HG03565 (cell line): ENCODE measurements around the gene EZH1.

ENCODE experiments used
- ATAC-seq: cut with Tn5 transposase; IDR thresholded peaks from one replicate; pipeline ENCODE4 v1.9.1; 2021; ENCODE audit warnings: mild to moderate bottlenecking, moderate library complexity; ENCODE audit not compliant: unreplicated experiment

Gene EZH1

GRCh38 chr17:42725143-42725542, 19.7 kb downstream of the EZH1 start:
- no peak for ATAC-seq

- no peak for ATAC-seq
These were observed 21.2 kb downstream of the EZH1 start for GRCh38 chr17:42723636-42724035.

DNA sequence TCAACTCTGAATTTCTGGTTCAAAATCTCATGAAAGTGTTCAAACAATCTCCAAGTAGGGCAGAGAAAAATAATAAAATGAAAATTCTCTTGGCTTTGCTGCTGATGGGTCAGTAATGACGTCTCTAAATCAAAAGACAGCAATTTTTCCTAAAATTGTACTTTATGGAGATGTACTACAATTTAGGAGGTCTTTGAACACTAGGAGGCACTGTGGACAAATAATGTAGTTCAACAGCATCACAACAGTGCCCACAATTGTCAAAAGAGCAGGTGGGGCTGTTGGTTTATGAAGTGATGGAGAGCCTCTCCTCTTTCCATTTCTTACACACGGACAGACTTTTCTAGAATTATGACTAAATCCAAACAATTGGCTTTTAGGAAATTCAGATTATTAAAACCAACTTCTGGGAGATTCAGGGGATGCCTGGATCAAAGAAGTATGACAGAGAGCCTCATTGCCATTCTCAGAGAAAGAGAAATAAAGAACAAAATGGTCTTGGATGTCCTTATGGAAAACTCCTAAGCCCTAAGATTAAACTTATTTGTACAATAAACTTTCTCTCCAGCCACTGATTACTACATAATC, 23.8 kb downstream of the EZH1 start:
- no peak for ATAC-seq

DNA sequence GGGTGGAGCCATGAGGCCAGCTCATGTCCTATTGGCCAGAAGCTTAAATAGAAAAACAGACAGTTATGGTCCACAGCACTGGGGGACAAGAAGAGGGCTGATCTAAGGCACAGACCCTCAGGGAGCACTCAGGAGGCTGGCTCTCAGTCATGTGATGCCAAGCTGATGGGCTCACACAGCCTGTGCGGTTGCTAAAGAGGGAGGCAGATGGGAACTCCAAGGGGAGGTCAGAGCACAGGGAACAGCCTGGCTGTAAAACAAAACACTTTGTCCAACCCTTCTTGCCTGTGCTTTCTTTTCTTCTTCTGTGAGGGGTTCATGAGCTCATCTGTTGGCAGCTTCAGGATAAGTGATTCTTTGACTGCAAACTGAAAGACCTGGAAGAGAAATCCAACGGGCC, 35.3 kb downstream of the EZH1 start:
- ATAC-seq = no peak

DNA sequence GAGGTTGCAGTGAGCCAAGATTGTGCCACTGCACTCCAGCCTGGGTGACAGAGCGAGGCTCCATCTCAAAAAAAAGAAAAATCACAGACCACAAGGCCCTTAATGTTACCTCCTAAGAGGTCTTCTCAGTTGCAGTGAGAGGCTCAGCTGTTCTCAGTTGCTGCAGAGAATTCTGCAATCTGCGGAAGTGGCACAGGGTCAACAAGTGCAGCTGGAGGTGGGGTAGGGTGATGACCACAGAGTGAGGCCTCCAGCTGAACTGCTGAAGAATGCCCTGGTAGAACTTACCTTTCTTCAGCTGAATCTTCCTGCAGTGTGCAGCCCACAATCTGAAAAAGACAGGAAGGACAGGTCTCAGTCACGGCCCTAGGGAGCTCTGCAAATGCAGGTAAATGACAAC, 36.3 kb downstream of the EZH1 start:
- ATAC-seq = no peak

DNA sequence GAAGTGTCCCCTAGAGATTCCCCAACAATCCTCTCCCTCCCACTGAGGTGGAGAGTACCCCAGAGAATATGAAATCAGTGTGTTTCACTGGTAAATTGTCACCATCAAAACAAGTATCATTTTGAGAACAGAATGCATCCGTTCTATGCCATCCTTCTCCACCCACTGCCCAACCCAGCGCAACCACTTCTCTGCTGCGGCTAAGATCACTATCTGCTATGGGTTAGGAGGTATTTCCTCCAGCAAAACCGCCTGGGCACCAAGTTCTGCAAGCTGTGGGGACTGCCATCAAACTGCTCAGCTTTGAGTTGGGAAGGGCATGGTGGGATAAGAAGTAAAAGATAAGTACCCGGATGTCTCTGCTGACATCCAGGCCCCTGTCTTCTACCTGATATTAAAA, 38.1 kb downstream of the EZH1 start:
- ATAC-seq = no peak

GRCh38 chr17:42704837-42705494, 39.9 kb downstream of the EZH1 start:
- ATAC-seq = peak; percentile 64

DNA sequence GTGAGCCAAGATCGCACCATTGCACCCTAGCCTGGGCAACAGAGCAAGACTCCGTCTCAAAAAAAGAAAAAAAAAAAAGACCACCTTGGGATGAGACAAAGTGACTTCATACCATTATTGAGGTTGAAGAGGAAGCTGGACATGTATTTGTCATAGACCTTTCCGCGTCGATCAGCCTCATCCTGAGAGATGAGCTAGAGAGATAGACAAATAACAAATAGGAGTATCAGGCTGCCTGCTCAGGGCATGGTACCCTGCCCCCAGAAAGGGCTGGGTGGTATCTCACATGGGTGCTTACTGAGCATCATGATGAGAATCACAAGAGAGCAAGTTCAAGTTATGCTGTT, 40.4 kb downstream of the EZH1 start:
- peak; percentile 17 for ATAC-seq

GRCh38 chr17:42702446-42702845, 42.4 kb downstream of the EZH1 start:
- no peak for ATAC-seq

DNA sequence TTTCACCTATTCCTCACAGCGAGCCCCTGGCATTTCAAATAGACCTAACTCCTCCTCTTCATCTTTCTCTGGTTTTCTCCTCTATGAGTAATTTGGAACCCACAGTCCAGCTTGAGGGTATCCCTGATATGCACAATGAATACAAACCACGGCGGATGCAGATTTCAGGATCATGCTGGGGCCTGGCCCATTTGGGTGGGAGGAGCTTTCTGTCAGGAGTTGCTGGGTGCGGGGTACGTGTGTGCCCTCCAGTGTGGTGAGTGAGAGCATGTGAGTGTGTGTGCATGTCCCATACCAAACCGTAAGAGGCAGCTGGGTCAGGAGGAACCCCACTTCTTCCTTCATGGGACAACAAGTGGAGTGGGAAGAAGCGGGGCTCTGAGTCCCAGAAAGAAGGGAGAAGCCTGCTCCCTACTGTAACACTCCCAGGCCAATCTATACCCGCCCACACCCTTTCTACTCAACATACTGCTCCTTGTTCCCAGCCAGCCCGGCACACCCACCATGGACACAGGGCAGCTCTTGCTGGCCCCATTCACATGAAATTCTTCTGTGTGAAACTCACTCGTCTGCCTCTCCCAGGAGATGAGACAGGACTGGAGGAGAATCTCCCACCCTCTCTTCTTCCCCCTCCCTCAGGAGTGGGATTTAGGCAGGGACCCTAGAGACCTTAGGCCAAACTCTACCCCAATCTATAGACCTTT, 44.1 kb downstream of the EZH1 start:
- no peak for ATAC-seq

DNA sequence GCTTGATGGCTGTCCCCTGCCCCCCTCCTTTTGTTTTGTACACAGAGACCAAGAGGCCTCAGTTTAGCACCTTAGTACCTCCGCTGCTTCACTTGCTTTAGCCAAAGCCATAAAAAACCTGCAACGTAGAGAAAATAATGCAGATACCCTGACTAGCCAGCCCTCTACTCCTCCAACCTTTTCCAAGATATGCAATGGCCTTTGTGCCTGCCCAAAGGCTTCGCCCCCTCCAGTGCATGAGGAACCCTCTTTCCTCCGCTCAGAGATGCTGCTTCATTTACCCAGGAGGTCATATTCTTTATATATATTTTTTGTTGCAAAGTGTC, 45.5 kb downstream of the EZH1 start:
- ATAC-seq = no peak

DNA sequence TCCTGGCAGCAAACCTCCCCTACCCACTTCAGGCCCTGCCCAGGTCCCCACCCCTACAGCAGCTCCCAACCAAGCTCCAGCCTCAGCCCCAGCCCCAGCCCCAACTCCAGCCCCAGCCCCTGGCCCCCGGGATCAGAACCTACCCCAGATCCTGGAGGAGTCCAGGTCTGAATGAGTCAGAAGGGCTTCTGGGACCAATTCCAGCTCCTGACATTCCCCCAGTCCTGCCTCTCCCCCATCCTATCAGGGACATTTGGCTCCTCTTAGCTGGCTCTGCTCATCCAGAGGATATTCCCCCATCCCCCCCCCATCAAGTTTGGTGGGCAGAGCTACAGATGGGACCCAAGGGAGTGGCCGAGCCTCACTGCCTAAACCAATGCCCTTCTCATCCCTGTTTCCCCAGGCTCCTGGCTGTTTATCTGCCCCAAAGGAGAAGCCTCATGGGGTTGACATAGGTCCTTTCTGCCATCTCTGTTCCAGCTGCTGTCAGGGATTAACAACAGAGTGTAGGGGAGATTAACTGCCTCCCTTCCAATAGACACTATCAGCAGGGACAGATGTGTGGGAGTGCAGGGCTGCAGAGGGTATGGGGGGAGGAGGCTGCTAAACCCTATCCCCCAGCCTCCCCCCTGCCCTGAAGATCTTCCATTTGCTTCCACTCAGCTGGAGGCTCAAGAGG, 46.0 kb downstream of the EZH1 start:
- ATAC-seq = no peak

- ATAC-seq = no peak
These were observed 47.6 kb downstream of the EZH1 start for GRCh38 chr17:42697108-42697811.

DNA sequence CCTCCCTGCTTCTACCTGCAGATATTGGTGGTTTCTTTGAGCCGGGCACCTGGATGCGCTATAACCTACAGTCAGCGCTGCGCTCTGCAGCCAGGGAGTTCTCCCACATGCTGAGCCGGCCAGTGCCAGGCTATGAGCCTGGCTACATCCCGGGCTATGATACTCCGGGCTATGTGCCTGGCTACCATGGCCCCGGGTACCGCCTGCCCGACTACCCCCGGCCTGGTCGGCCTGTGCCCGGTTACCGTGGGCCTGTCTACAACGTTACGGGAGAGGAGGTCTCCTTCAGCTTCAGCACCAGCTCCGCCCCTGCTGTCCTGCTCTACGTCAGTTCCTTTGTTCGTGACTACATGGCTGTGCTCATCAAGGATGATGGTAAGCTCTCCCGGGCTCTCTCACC, 49.3 kb downstream of the EZH1 start:
- ATAC-seq = no peak

DNA sequence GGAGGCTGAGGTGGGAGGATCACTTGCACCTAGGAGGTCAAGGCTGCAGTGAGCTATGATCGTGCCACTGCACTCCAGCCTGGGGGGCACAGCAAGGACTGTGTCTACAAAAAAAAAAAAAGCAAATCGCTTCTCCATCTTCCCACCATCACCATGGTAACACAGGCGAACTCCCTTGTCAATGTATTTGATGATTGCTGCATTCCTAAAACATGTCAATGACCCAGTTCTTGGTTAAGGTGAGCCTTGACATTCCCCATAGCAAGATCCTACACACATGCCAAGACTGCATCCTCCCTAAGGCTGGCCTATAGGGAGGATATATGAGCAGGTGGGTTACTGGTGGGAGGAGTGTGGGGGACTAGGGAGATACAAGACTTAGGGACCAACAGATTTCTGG, 50.3 kb downstream of the EZH1 start:
- ATAC-seq = no peak

- ATAC-seq = no peak
These were observed 52.4 kb downstream of the EZH1 start for GRCh38 chr17:42692489-42692888.

- ATAC-seq = no peak
These were observed 53.8 kb downstream of the EZH1 start for GRCh38 chr17:42691021-42691545.

GRCh38 chr17:42690596-42690995, 54.2 kb downstream of the EZH1 start:
- ATAC-seq = no peak

GRCh38 chr17:42687707-42688320, 57.0 kb downstream of the EZH1 start:
- ATAC-seq = no peak

DNA sequence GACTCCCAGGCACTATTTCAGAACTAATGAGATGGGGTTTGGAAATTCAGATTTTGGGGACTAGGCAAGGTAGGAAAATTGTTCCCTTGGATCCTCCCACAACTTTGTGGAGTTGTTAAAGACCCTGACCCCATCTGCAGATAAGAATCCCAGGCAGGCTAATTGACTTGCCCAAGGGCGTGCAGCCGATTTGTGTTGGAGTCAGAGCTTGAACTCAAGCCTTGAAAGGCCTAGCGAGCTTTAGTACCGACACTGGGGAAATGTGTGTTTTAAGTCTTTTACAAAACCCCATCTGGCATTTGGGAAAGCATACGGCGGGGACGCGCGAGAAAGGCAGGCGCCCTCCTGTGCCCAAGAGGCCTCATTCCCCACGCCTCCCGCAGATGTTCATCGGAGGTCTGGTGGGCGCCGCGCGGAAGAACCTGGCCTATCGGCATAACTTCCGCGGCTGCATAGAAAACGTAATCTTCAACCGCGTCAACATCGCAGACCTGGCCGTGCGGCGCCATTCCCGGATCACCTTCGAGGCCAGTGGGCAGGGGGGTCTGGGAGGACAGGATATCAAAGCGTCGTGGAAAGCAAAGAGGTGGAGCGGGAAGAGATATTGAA, 58.2 kb downstream of the EZH1 start:
- ATAC-seq = no peak
